Fibroblast of lung (primary cell): ENCODE measurements around the gene BAIAP3. TPM values are rescaled to one million over a fixed set of nuclear protein-coding genes. Genes with fewer than 3 reads are reported as not detected.
"Not testable (repeated sequence)": the region's sequence is repeated elsewhere in the genome, so short reads cannot be mapped to it uniquely, and the experiment has no call there.

Experiments
- DNase-seq, 2 donors: peaks; one replicate each; pipeline versions ENCODE4 v3.0.0 to v3.0.0-alpha.2; 2010; ENCODE audit warnings: low read depth in 2 of 2
- H2AFZ ChIP-seq: 2 replicates; pipeline ENCODE4 v1.5.1; 2012; ENCODE audit warnings: low read length, control low read depth, inconsistent platforms
- H3K27ac ChIP-seq: 2 replicates; pipeline ENCODE4 v1.5.1; 2011; ENCODE audit warnings: low read length, control low read depth; ENCODE audit not compliant: insufficient read depth
- H3K27me3 ChIP-seq: 2 replicates; pipeline ENCODE4 v1.5.1; 2011; ENCODE audit warnings: mild to moderate bottlenecking, low read length; ENCODE audit not compliant: control insufficient read depth, insufficient read depth
- H3K36me3 ChIP-seq: 2 replicates; pipeline ENCODE4 v1.5.1; 2011; ENCODE audit warnings: low read length; ENCODE audit not compliant: control insufficient read depth, insufficient read depth
- H3K4me1 ChIP-seq: 2 replicates; pipeline ENCODE4 v1.5.1; 2011; ENCODE audit warnings: low read length; ENCODE audit not compliant: control insufficient read depth, insufficient read depth; ENCODE audit errors: extremely low read depth
- H3K4me2 ChIP-seq: 2 replicates; pipeline ENCODE4 v1.5.1; 2011; ENCODE audit warnings: low read length, control low read depth; ENCODE audit not compliant: insufficient read depth; ENCODE audit errors: extremely low read depth
- H3K4me3 ChIP-seq, 4 experiments: fragments of 200-600 bp in 1 of 4; sonication (generic) in 1 of 4; replicated peaks in 1 of 4; 2 replicates each; pipeline ENCODE4 v1.5.1; 2011 to 2016; ENCODE audit warnings: low read length in 4 of 4, low read depth in 3 of 4, mild to moderate bottlenecking in 3 of 4, control low read depth in 2 of 4, inconsistent platforms in 1 of 4, mixed read lengths in 1 of 4; ENCODE audit not compliant: insufficient read depth in 1 of 4; ENCODE audit errors: control extremely low read depth in 1 of 4
- H3K79me2 ChIP-seq: 2 replicates; pipeline ENCODE4 v1.5.1; 2012; ENCODE audit warnings: mild to moderate bottlenecking, low read length, inconsistent platforms; ENCODE audit not compliant: control insufficient read depth, insufficient read depth
- H3K9ac ChIP-seq: 2 replicates; pipeline ENCODE4 v1.5.1; 2011; ENCODE audit warnings: mild to moderate bottlenecking, low read length, control low read depth; ENCODE audit not compliant: insufficient read depth
- H3K9me3 ChIP-seq: 2 replicates; pipeline ENCODE4 v1.5.1; 2012; ENCODE audit warnings: low read depth, low read length; ENCODE audit not compliant: control insufficient read depth, insufficient read depth
- H4K20me1 ChIP-seq: 2 replicates; pipeline ENCODE4 v1.5.1; 2011; ENCODE audit warnings: low read length; ENCODE audit not compliant: control insufficient read depth, insufficient read depth; ENCODE audit errors: extremely low read depth
- CTCF ChIP-seq, 2 donors: IDR thresholded peaks in 1 of 2; conservative IDR thresholded peaks in 1 of 2; 1 replicate in 1 of 2; 2 replicates in 1 of 2; pipeline ENCODE4 v1.5.1; 2011 to 2012; ENCODE audit warnings: low read length in 2 of 2, control low read depth in 1 of 2, inconsistent platforms in 1 of 2, low read depth in 1 of 2, mild to moderate bottlenecking in 1 of 2
- EZH2 ChIP-seq: IDR thresholded peaks from 2 replicates; pipeline ENCODE4 v1.5.1; 2012; ENCODE audit warnings: low read length, control low read depth, mild to moderate bottlenecking; ENCODE audit errors: missing control alignments
- polyA plus RNA-seq, 2 donors: library from polyadenylated mRNA; depleted of rRNA in 1 of 2; stranded (reverse) in 1 of 2; unstranded in 1 of 2; fragments of >200 nt; gene quantifications; 2 replicates each; pipeline ENCODE4 v1.2.1, GENCODE V29; 2011 to 2012; ENCODE audit warnings: missing spikeins in 1 of 2
- total RNA-seq: library from RNA; depleted of rRNA; stranded (reverse); fragments of >200 nt; gene quantifications from 2 replicates; pipeline ENCODE4 v1.2.1, GENCODE V29; 2014

BAIAP3 gene
- total and polyA plus RNA-seq, 2 donors (not counting 1 experiment from before 2014, with no cell fraction given) = 0.22 to 0.83 TPM

- TF ChIP-seq EZH2 (no peak), CTCF (conservative IDR thresholded peaks at IDR 0.05 in 1 of 2, IDR thresholded peaks at IDR 0.05 in 1 of 2; ENCODE audit: low read depth in 1 of 2, low read length in 2 of 2) (no peak)
- Histone ChIP-seq H3K4me2 (no peak overlapping the region), H2AFZ (no peak overlapping the region), H3K36me3 (peaks cover 15% of the 10 kb centered on the region), H3K9ac (no peak overlapping the region), H3K27ac (no peak overlapping the region), H4K20me1 (no peaks in the 10 kb centered on the region), H3K4me3 (no peak overlapping the region), H3K9me3 (no peaks in the 10 kb centered on the region), H3K79me2 (no peaks in the 10 kb centered on the region), H3K27me3 (peaks cover under 1% of the 10 kb centered on the region), H3K4me1 (no peaks in the 10 kb centered on the region)
- DNase-seq = no peak
These were observed 7.1 kb upstream of the BAIAP3 start for GRCh38 chr16:1326391-1326790.

- no peak for TF ChIP-seq CTCF (conservative IDR thresholded peaks at IDR 0.05 in 1 of 2, IDR thresholded peaks at IDR 0.05 in 1 of 2; ENCODE audit: low read depth in 1 of 2, low read length in 2 of 2)
- TF ChIP-seq EZH2 = no peak
- Histone ChIP-seq H4K20me1 (no peaks in the 10 kb centered on the region), H3K4me3 (no peak overlapping the region), H3K9ac (no peak overlapping the region), H3K9me3 (no peaks in the 10 kb centered on the region), H3K27ac (no peak overlapping the region), H3K79me2 (no peaks in the 10 kb centered on the region), H3K4me2 (no peak overlapping the region), H3K4me1 (peaks cover 4% of the 10 kb centered on the region), H3K27me3 (peaks cover 7% of the 10 kb centered on the region), H2AFZ (no peak overlapping the region), H3K36me3 (peaks cover 12% of the 10 kb centered on the region)
- DNase-seq = no peak
These were observed 6.4 kb upstream of the BAIAP3 start for GRCh38 chr16:1326946-1327618.

- Histone ChIP-seq H3K27ac (no peak overlapping the region), H3K79me2 (no peaks in the 10 kb centered on the region), H3K4me2 (no peak overlapping the region), H2AFZ (no peak overlapping the region), H3K9ac (no peak overlapping the region), H3K27me3 (peaks cover 12% of the 10 kb centered on the region), H3K4me3 (no peak overlapping the region), H3K36me3 (peaks cover 12% of the 10 kb centered on the region), H3K4me1 (peaks cover 7% of the 10 kb centered on the region), H4K20me1 (no peaks in the 10 kb centered on the region), H3K9me3 (no peaks in the 10 kb centered on the region)
- no peak for DNase-seq
- TF ChIP-seq EZH2 (no peak), CTCF (conservative IDR thresholded peaks at IDR 0.05 in 1 of 2, IDR thresholded peaks at IDR 0.05 in 1 of 2; ENCODE audit: low read depth in 1 of 2, low read length in 2 of 2) (no peak)
These were observed 5.9 kb upstream of the BAIAP3 start for GRCh38 chr16:1327619-1327947.

GRCh38 chr16:1328136-1328535 lies 5.3 kb upstream of the BAIAP3 start:
- not testable (repeated sequence) for H3K4me1 ChIP-seq, H3K4me3 ChIP-seq, H3K9me3 ChIP-seq, H3K4me2 ChIP-seq, H3K27ac ChIP-seq, H2AFZ ChIP-seq, H4K20me1 ChIP-seq, H3K9ac ChIP-seq, H3K79me2 ChIP-seq, DNase-seq
- Histone ChIP-seq H3K36me3 (peaks cover 12% of the 10 kb centered on the region), H3K27me3 (peaks cover 17% of the 10 kb centered on the region)

GRCh38 chr16:1328961-1329360 lies 4.5 kb upstream of the BAIAP3 start:
- not testable (repeated sequence) for H3K9ac ChIP-seq, H4K20me1 ChIP-seq, H3K4me3 ChIP-seq

More at GRCh38 chr16:1328961-1329360, 4.5 kb upstream of the BAIAP3 start:
- not testable (repeated sequence) for H3K36me3 ChIP-seq, DNase-seq, H3K79me2 ChIP-seq, H3K4me2 ChIP-seq, H3K4me1 ChIP-seq, H2AFZ ChIP-seq, H3K9me3 ChIP-seq, H3K27ac ChIP-seq
- peaks cover 24% of the 10 kb centered on the region for H3K27me3 ChIP-seq
